ENCODE data around the gene HDAC11.
"Not testable (repeated sequence)": the region's sequence is repeated elsewhere in the genome, so short reads cannot be mapped to it uniquely, and the experiment has no call there.

HDAC11 gene

GRCh38 chr3:13493867-13494441 lies 13.8 kb downstream of the HDAC11 start:
- no peak for DNase-seq (ENCODE audit: low read depth, low spot score)

- no peak for DNase-seq (ENCODE audit: low read depth, low spot score)
Measured at GRCh38 chr3:13494463-13495350, 14.6 kb downstream of the HDAC11 start.

GRCh38 chr3:13495351-13495813 lies 15.3 kb downstream of the HDAC11 start:
- no peak for DNase-seq (ENCODE audit: low read depth, low spot score)

GRCh38 chr3:13495921-13496723 lies 16.0 kb downstream of the HDAC11 start:
- peak; percentile 88 for DNase-seq (ENCODE audit: low read depth, low spot score)

GRCh38 chr3:13496879-13497278 lies 16.8 kb downstream of the HDAC11 start:
- DNase-seq (ENCODE audit: low read depth, low spot score) = no peak

- DNase-seq (ENCODE audit: low read depth, low spot score) = no peak
Measured at GRCh38 chr3:13497386-13497785, 17.3 kb downstream of the HDAC11 start.

- DNase-seq (ENCODE audit: low read depth, low spot score) = no peak
Measured at GRCh38 chr3:13498354-13499060, 18.4 kb downstream of the HDAC11 start.

- not testable (repeated sequence) for DNase-seq (ENCODE audit: low read depth, low spot score)
Measured at GRCh38 chr3:13499246-13499645, 19.1 kb downstream of the HDAC11 start.

- DNase-seq (ENCODE audit: low read depth, low spot score) = peak; percentile 67
Measured at GRCh38 chr3:13500133-13500885, 20.2 kb downstream of the HDAC11 start.

GRCh38 chr3:13501056-13501455 lies 20.9 kb downstream of the HDAC11 start:
- no peak for DNase-seq (ENCODE audit: low read depth, low spot score)

GRCh38 chr3:13501521-13501920 lies 21.4 kb downstream of the HDAC11 start:
- DNase-seq (ENCODE audit: low read depth, low spot score) = no peak

- DNase-seq (ENCODE audit: low read depth, low spot score) = no peak
Measured at GRCh38 chr3:13501958-13502790, 22.1 kb downstream of the HDAC11 start.

GRCh38 chr3:13502791-13503060 lies 22.6 kb downstream of the HDAC11 start:
- DNase-seq (ENCODE audit: low read depth, low spot score) = no peak

- peak; percentile 53 for DNase-seq (ENCODE audit: low read depth, low spot score)
Measured at GRCh38 chr3:13504161-13504831, 24.2 kb downstream of the HDAC11 start.

GRCh38 chr3:13505147-13506130 lies 25.3 kb downstream of the HDAC11 start:
- DNase-seq (ENCODE audit: low read depth, low spot score) = no peak

GRCh38 chr3:13506239-13506638 lies 26.1 kb downstream of the HDAC11 start:
- no peak for DNase-seq (ENCODE audit: low read depth, low spot score)

GRCh38 chr3:13506680-13507079 lies 26.6 kb downstream of the HDAC11 start:
- no peak for DNase-seq (ENCODE audit: low read depth, low spot score)

GRCh38 chr3:13507247-13507569 lies 27.1 kb downstream of the HDAC11 start:
- no peak for DNase-seq (ENCODE audit: low read depth, low spot score)
